Trophoblast cell (in vitro differentiated cells and primary cell): ENCODE results near the gene KRTAP5-4.
A peak's percentile ranks its signal among the peaks of the same experiment; 100 is the strongest.
"Not testable (repeated sequence)": the region's sequence is repeated elsewhere in the genome, so short reads cannot be mapped to it uniquely, and the experiment has no call there.

Experiments
- DNase-seq, 2 donors: peaks; one replicate each; pipeline ENCODE4 v3.0.0-alpha.2; 2016
- H2AFZ ChIP-seq: 2 replicates; pipeline ENCODE4 v1.6.1; 2013; ENCODE audit warnings: low read length, moderate library complexity, mild to moderate bottlenecking; ENCODE audit not compliant: insufficient read depth, poor library complexity
- H2AK5ac ChIP-seq: 2 replicates; pipeline ENCODE4 v1.6.1; 2013; ENCODE audit warnings: mild to moderate bottlenecking, low read length
- H2BK120ac ChIP-seq: 2 replicates; pipeline ENCODE4 v1.6.1; 2013; ENCODE audit warnings: low read length, mild to moderate bottlenecking, moderate library complexity; ENCODE audit not compliant: insufficient read depth, poor library complexity
- H2BK12ac ChIP-seq: 2 replicates; pipeline ENCODE4 v1.6.1; 2013; ENCODE audit warnings: mild to moderate bottlenecking, low read length, moderate library complexity
- H2BK5ac ChIP-seq: 2 replicates; pipeline ENCODE4 v1.6.1; 2013; ENCODE audit warnings: low read length, low read depth, moderate library complexity, mild to moderate bottlenecking; ENCODE audit not compliant: poor library complexity
- H3K14ac ChIP-seq: 2 replicates; pipeline ENCODE4 v1.6.1; 2013; ENCODE audit warnings: mild to moderate bottlenecking, low read length
- H3K18ac ChIP-seq: 2 replicates; pipeline ENCODE4 v1.6.1; 2013; ENCODE audit warnings: mild to moderate bottlenecking, low read length
- H3K23ac ChIP-seq: 2 replicates; pipeline ENCODE4 v1.6.1; 2013; ENCODE audit warnings: low read length
- H3K27ac ChIP-seq: 2 replicates; pipeline ENCODE4 v1.5.1; 2013; ENCODE audit warnings: low read depth, mild to moderate bottlenecking, inconsistent platforms, low read length, moderate library complexity
- H3K27me3 ChIP-seq: 2 replicates; pipeline ENCODE4 v1.6.1; 2013; ENCODE audit warnings: inconsistent platforms, mild to moderate bottlenecking, low read length, moderate library complexity; ENCODE audit not compliant: insufficient read depth
- H3K36me3 ChIP-seq, 2 experiments: 1 replicate in 1 of 2; 2 replicates in 1 of 2; pipeline ENCODE4 v1.6.1; 2013; ENCODE audit warnings: low read length in 2 of 2, mild to moderate bottlenecking in 2 of 2, moderate library complexity in 1 of 2; ENCODE audit not compliant: insufficient read depth in 2 of 2, control insufficient read depth in 1 of 2
- H3K4ac ChIP-seq: 2 replicates; pipeline ENCODE4 v1.6.1; 2013; ENCODE audit warnings: low read depth, mild to moderate bottlenecking, low read length, moderate library complexity
- H3K4me1 ChIP-seq, 2 experiments: 1 replicate in 1 of 2; 2 replicates in 1 of 2; pipeline ENCODE4 v1.6.1; 2013; ENCODE audit warnings: low read length in 2 of 2, mild to moderate bottlenecking in 2 of 2, moderate library complexity in 1 of 2; ENCODE audit not compliant: insufficient read depth in 2 of 2, control insufficient read depth in 1 of 2
- H3K4me2 ChIP-seq: 2 replicates; pipeline ENCODE4 v1.6.1; 2013; ENCODE audit warnings: inconsistent platforms, mild to moderate bottlenecking, low read length, moderate library complexity
- H3K4me3 ChIP-seq: 2 replicates; pipeline ENCODE4 v1.5.1; 2013; ENCODE audit warnings: mild to moderate bottlenecking, low read depth, low read length, inconsistent platforms
- H3K79me1 ChIP-seq: one replicate; pipeline ENCODE4 v1.6.1; 2013; ENCODE audit warnings: low read length
- H3K79me2 ChIP-seq: 2 replicates; pipeline ENCODE4 v1.6.1; 2013; ENCODE audit warnings: low read length, mild to moderate bottlenecking; ENCODE audit not compliant: control insufficient read depth, insufficient read depth, poor library complexity
- H3K9ac ChIP-seq: 2 replicates; pipeline ENCODE4 v1.6.1; 2013; ENCODE audit warnings: mild to moderate bottlenecking, low read length
- H3K9me3 ChIP-seq: 2 replicates; pipeline ENCODE4 v1.6.1; 2013; ENCODE audit warnings: low read depth, mild to moderate bottlenecking, control low read depth, inconsistent platforms, low read length; ENCODE audit not compliant: insufficient read depth
- H4K12ac ChIP-seq: 2 replicates; pipeline ENCODE4 v1.6.1; 2013; ENCODE audit warnings: low read depth, mild to moderate bottlenecking, low read length, moderate library complexity
- H4K8ac ChIP-seq: 2 replicates; pipeline ENCODE4 v1.6.1; 2013; ENCODE audit warnings: low read depth, mild to moderate bottlenecking, low read length, moderate library complexity
- H4K91ac ChIP-seq: one replicate; pipeline ENCODE4 v1.6.1; 2013; ENCODE audit warnings: low read depth, mild to moderate bottlenecking, low read length, moderate library complexity
- WGBS: extraction: QIAGEN DNeasy Blood & Tissue Kit; methylation state at CpG from one replicate; pipeline ENCODE4 v1.1.7; 2013; ENCODE audit warnings: missing lambda C conversion rate; ENCODE audit not compliant: insufficient read length, insufficient coverage; ENCODE audit errors: extremely low coverage; 5-methylcytosine and 5-hydroxymethylcytosine counted together

Gene KRTAP5-4

GRCh38 chr11:1597994-1598380 lies 24.0 kb downstream of the KRTAP5-4 start, which contains the start of gene KRTAP5-2:
KRTAP5-2 (minus strand) TSS chr11:1598294; CDS start chr11:1598250, 44 bp downstream.
- Histone ChIP-seq H4K12ac (no peak within 1 kb of the TSS), H3K36me3 (no peaks in the 10 kb centered on the region), H2BK120ac (no peak within 1 kb of the TSS), H3K79me1 (no peaks in the 10 kb centered on the region), H3K9me3 (peaks cover 2% of the 10 kb centered on the region), H2AFZ (no peak within 1 kb of the TSS), H3K23ac (no peak within 1 kb of the TSS), H3K4me1 (no peaks in the 10 kb centered on the region), H4K8ac (no peak within 1 kb of the TSS), H3K27me3 (no peaks in the 10 kb centered on the region), H3K4me2 (no peak within 1 kb of the TSS), H3K14ac (no peak within 1 kb of the TSS), H3K9ac (no peak within 1 kb of the TSS), H3K27ac (no peak within 1 kb of the TSS), H3K4ac (no peak within 1 kb of the TSS), H4K91ac (no peak within 1 kb of the TSS), H3K4me3 (no peak within 1 kb of the TSS), H2AK5ac (no peak within 1 kb of the TSS), H3K18ac (no peak within 1 kb of the TSS), H3K79me2 (no peaks in the 10 kb centered on the region), H2BK12ac (no peak within 1 kb of the TSS), H2BK5ac (no peak within 1 kb of the TSS)
- WGBS, result no CpG with 5 or more reads among the region's 4 CpGs
- DNase-seq, result no peak

- peaks cover 2% of the 10 kb centered on the region for H3K9me3 ChIP-seq
- H4K12ac ChIP-seq, result no peak overlapping the region
- no peaks in the 10 kb centered on the region for H3K36me3 ChIP-seq
- WGBS, result no CpG with 5 or more reads among the region's 10 CpGs
- no peak overlapping the region for H2AK5ac ChIP-seq
- no peaks in the 10 kb centered on the region for H3K4me1 ChIP-seq
- no peak overlapping the region for H3K27ac ChIP-seq
- H3K4me3 ChIP-seq, result no peak overlapping the region
- H3K23ac ChIP-seq, result no peak overlapping the region
- no peaks in the 10 kb centered on the region for H3K79me1 ChIP-seq
- H4K8ac ChIP-seq, result no peak overlapping the region
- no peak overlapping the region for H3K18ac ChIP-seq
- no peak overlapping the region for H2BK12ac ChIP-seq
- H3K4me2 ChIP-seq, result no peak overlapping the region
- no peak overlapping the region for H4K91ac ChIP-seq
- no peak overlapping the region for H2BK120ac ChIP-seq
- H3K79me2 ChIP-seq, result no peaks in the 10 kb centered on the region
- no peak for DNase-seq
- no peak overlapping the region for H3K4ac ChIP-seq
- no peak overlapping the region for H3K14ac ChIP-seq
- H2AFZ ChIP-seq, result no peak overlapping the region
- H2BK5ac ChIP-seq, result no peak overlapping the region
- no peaks in the 10 kb centered on the region for H3K27me3 ChIP-seq
- no peak overlapping the region for H3K9ac ChIP-seq
These were observed 24.5 kb downstream of the KRTAP5-4 start for GRCh38 chr11:1597331-1597993.

DNA sequence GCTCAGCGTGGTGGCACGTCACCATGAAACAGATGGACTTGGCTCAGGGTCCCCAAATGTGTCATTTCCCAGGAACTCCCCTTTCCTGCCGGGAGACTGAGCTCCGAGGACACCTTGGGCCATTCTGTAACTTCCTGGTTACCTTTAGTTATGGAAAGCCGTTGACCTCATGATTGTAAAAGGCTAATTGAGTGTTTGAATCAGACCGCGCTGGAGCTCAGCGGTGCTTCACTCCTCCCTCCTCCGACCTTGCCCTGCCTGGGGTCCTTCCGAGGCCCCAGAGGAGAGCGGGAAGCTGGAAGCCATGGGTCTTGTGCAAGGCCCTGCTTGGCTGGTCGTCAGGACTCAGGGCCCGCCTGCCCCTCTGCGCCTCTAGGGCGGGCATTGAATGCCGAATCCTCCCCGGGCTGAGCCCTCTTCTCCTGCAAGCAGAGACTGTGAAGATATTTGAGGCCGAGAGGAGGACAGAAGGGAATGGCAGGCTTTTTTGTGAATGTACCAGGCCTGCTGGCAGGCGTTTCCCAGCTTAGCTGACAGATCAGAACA lies 25.3 kb downstream of the KRTAP5-4 start:
- not testable (repeated sequence) for H2AK5ac ChIP-seq, H2BK120ac ChIP-seq, H3K18ac ChIP-seq, H3K14ac ChIP-seq, H3K4ac ChIP-seq, H2BK12ac ChIP-seq, H3K27me3 ChIP-seq, H3K9ac ChIP-seq, H3K27ac ChIP-seq, H3K4me3 ChIP-seq, DNase-seq, H3K79me1 ChIP-seq, H3K4me2 ChIP-seq, H4K12ac ChIP-seq, H2AFZ ChIP-seq, H2BK5ac ChIP-seq, H4K8ac ChIP-seq, H3K4me1 ChIP-seq, H3K79me2 ChIP-seq, H3K9me3 ChIP-seq, H3K36me3 ChIP-seq, H3K23ac ChIP-seq, H4K91ac ChIP-seq
- WGBS, result no CpG with 5 or more reads among the region's 19 CpGs

GRCh38 chr11:1595994-1596575 lies 25.9 kb downstream of the KRTAP5-4 start:
- DNase-seq, result peak in 1 of 2 donors; percentile 30
- not testable (repeated sequence) for H3K4me2 ChIP-seq, H3K27me3 ChIP-seq, H3K79me2 ChIP-seq, H3K14ac ChIP-seq, H3K18ac ChIP-seq, H2BK5ac ChIP-seq, H4K91ac ChIP-seq, H3K9ac ChIP-seq, H4K8ac ChIP-seq, H3K4ac ChIP-seq, H3K27ac ChIP-seq, H3K9me3 ChIP-seq, H3K4me1 ChIP-seq, H2BK120ac ChIP-seq, H2AFZ ChIP-seq, H4K12ac ChIP-seq, H3K36me3 ChIP-seq, H2AK5ac ChIP-seq, H3K79me1 ChIP-seq, H3K23ac ChIP-seq, H2BK12ac ChIP-seq, H3K4me3 ChIP-seq
- WGBS, result no CpG with 5 or more reads among the region's 11 CpGs
